Activated T-cell treated with anti-CD3 and anti-CD28 coated beads for 24 hours (primary cell): Measurements from ENCODE around the gene NSMCE1.
"Not testable (repeated sequence)": the region's sequence is repeated elsewhere in the genome, so short reads cannot be mapped to it uniquely, and the experiment has no call there.

Source experiments
- DNase-seq: peaks from one replicate; pipeline ENCODE4 v3.0.0-alpha.2; 2020; ENCODE audit warnings: low read depth

The NSMCE1 gene

DNA sequence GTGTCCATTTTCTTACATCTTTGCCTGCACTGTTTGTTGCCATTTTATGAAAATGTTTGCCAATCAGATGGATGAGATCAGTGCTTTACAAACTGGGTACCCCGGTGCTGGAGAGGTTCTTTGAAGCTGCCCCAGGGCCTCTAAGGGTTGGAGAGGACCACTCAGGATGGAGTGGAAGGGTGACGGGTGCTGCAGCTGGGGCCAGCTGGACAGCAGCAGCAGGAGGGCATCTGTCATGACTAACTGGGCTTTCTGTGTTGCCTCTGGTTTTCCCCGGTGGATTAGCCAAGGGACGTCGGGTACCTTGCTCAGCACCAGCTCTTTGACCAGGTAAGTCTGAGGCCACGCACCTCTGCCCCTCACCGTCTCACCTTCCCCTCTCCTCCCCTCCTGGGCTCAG lies 52.9 kb downstream of the NSMCE1 start:
- no peak for DNase-seq

DNA sequence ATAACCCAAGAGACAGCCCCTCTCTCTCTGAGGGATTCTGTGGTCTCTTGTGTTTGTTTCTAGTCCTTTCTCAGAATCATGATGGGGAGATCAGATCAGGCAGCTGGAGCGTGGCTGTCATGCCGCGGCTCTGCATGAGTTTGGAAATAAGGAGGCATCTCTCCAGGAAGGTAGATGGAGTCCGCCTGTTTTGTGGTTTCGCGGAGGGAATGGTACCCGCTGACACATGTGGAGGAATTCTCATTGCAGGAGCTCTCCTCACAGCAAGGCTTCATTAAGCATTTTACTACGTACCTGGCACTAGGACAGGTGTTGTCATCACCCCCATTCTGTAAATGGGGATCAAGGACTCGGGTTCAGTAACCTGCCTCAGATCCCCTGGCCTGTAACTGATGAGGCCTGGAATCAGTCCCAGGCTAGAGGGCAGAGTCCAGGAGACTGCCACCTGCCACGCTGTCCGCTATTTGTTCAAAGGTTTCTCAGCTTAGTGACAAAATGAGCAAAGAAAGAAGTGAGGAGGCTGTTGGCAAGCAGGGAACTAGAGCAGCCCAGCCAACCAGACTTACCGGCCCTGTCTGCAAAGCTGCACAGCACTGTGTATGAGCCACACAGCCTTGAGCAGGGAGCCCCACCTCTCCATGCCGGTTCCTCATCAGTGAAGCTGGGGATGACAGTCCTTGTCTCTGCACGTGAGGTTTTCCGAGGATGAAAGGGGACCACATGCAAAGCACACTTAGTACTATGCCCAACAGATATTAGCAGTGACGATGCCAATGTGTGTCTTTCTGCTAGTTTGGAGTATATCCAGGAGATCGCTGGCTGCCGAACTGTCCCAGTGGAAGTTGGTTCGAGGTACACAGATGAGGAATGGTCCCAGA lies 54.2 kb downstream of the NSMCE1 start:
- DNase-seq = no peak

DNA sequence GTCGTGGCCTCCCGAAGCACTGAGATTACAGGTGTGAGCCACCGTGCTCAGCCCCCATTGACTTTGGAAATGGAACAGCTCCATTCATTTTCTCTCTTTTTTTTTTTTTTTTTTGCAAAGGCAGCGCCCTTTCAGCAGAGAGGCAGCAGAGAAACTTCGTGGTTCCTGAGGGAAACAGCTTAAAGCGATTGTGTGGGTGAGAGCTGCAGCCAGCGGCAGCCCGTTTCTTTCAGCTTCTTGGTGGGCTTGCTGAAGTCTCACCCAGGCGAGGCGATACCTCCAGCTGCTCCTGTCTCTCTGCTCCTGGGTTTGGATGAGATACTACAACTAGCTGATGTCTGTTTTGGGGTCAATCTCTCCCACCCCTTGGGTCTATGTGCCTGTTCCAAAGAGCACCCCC lies 57.5 kb downstream of the NSMCE1 start:
- DNase-seq = no peak

DNA sequence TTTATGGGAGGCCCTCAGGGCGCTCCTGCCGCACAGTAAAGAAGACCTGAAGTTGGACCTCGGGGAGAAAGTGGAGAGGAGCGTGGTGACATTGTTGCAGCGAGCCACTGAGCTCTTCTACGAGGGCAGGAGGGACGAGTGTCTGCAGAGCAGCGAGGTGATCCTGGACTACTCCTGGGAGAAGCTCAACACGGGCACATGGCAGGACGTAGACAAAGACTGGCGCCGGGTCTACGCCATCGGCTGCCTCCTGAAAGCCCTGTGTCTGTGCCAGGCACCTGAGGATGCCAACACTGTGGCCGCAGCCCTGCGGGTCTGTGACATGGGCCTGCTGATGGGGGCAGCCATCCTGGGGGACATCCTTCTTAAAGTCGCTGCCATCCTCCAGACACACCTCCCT lies 58.4 kb downstream of the NSMCE1 start:
- DNase-seq = no peak

DNA sequence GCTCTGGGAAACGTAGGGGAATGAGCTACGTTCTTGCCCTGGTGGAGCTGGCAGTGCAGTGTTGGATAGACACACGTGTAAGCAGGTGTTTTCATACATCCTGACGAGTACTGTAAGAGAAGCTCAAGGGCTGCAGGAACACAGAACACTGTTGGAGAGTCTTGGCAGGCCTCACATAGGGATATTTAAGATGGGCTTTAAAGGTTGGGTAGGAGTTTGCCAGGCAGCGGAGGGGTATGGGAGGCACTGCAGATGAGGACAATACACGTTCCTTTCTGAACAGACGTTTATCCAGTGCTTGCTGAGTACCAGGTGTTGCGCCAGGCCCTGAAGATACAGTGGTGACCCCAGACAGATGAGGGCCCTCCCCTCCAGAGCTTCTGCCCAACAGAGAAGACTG lies 59.0 kb downstream of the NSMCE1 start:
- DNase-seq = no peak

DNA sequence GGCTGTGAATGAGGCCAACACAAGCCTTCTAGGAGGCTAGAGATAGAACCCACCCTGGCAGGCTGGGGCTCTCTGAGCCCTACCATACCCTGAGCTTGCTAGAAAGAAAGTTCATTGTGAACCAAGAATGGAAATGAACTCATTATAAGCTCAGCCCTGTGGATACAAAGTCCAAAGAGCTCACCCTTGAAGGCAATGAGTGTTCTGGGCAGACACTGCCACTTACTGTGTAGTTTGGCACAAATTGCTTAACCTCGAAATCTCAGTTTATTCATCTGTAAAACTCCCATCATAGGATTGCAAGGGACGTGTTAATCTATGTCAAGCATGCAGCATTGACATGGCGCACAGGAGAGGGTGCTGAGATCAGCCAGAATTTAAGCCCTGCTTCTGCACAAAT lies 59.8 kb downstream of the NSMCE1 start:
- DNase-seq = no peak

DNA sequence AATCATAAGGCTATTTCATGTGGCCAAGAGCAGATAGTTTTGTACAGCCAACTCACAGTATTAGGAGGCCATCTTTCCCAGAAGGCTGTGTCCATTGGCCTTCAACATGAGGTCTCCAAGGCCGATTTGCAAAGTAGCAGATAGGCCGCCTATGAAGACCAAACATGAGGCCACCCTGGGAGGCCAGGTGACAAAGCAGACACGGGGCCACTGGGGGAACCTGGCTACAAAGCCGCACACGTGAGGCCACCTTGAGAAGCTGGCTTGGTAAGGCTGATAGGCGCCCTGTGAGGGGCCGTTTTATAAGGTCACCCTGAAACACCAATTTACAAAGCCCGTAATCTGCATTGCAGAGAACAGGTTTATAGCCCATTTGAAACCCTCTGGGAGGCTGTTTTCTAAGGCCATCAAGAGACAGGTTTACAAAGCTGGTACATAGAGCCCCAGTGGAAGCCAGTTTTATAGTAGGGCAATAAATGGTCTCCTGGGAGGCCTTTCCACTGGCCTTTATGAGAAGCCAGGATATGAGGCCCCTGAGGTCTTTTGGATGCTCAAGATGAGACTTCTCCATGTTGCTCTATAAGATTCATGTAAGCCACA lies 60.4 kb downstream of the NSMCE1 start:
- no peak for DNase-seq

DNA sequence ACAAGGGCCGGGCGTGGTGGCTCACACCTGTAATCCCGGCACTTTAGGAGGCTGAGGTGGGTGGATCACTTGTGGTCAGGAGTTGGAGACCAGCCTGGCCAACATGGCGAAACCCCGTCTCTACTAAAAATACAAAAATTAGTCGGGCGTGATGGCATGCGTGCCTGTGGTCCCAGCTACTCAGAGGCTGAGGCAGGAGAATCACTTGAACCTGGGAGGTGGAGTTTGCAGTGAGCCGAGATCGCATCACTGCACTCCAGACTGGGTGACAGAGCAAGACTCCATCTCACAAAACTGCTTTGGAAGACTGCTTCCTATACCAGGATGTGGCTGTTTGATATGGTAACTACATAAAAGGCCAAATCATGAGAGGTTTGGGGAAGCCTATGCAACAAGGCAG lies 61.5 kb downstream of the NSMCE1 start:
- not testable (repeated sequence) for DNase-seq

DNA sequence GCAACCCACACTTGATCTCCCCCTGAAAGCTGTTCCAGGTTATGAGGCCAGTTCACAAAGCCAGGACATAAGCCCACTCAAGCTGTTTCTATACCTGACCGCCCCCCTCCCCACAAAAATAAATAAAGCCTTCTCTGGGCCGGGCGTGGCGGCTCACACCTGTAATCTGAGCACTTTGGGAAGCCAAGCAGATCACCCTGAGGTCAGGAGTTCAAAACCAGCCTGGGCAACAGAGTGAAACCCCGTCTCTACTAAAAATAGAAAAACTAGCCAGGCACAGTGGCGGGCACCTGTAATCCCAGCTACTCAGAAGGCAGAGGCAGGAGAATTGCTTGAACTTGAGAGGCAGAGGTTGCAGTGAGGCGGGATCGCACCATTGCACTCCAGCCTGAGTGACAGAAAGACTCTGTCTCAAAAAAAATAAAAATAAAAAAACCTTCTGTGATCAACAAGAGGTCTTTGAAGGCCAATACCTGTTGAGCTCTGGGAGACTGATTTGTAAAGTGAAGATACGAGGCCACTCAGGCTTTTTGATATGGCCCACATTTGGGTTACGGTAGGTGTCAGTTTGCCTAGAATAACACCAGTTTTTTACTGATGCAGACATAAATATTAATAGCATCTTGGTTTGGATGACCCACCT lies 63.0 kb downstream of the NSMCE1 start:
- no peak for DNase-seq

DNA sequence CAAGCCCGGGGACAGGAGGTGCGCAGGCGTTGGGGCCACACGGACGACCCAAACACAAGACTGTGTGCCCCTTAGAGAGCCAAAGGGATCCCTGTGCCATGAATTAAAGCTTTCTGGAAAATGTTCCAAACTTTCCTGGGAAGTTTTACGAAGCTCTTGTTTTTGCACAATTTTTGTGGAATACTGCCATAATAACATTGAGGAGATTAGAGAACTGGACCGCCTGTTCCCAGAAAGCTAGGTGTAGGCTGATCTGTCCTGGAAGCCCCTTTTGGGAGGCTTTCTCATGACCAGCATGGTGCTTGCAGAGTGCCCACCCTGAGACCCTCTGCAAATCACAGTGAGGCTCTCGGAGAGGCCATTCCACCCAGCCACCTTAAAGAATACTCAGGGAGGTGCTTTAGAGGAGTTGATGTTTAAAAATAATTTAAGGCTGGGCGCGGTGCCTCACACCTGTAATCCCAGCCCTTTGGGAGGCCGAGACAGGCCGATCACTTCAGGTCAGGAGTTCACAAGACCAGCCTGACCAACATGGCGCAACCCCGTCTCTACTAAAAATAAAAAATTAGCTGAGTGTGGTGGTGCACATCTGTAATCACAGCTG lies 64.2 kb downstream of the NSMCE1 start:
- DNase-seq = no peak

DNA sequence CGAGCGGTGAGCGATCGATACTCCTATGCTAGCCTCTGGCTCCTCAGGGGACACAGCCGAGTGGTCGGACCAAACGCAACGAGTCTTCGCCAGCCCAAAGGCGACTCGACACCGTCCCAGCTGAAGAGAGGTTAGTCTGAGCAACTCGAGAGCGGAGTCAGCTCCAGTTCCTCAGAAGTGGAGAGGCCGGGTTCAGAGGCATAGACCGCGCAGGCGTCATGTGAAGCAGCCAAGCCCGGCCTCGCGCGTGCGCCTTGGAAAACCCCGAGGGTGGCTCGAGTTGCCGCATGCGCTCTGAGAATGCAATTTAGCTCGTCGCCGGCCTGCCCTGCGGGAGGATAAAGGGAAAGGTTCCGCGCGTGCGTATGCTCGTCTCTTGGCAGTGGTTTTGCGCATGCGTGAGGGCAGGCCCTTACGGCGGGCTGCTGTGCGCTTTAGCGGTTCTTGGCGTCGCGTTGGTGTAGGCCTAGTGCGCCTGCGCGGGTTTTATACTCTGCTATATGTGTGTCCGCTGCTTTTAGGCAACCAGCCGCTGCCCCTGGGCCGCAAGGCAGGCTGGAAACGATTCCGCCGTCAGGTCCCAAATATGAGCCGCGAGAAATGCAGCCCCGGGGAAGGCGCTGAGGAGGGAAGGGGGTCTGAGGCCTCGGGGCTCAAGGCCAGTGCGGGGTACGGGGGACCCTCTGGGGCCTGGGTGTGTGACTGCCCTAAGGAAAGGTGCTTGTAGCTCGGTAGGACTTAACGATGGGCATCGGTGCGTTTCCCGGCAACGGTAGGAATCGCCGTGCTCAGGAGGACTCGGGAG lies 64.9 kb downstream of the NSMCE1 start, which contains the start of gene KDM8:
Gene KDM8 (plus strand): TSS at position 20 of the 805 bp plus-strand sequence. CDS start 6,598 bp downstream, outside the sequence.
- DNase-seq = peak; percentile 100

DNA sequence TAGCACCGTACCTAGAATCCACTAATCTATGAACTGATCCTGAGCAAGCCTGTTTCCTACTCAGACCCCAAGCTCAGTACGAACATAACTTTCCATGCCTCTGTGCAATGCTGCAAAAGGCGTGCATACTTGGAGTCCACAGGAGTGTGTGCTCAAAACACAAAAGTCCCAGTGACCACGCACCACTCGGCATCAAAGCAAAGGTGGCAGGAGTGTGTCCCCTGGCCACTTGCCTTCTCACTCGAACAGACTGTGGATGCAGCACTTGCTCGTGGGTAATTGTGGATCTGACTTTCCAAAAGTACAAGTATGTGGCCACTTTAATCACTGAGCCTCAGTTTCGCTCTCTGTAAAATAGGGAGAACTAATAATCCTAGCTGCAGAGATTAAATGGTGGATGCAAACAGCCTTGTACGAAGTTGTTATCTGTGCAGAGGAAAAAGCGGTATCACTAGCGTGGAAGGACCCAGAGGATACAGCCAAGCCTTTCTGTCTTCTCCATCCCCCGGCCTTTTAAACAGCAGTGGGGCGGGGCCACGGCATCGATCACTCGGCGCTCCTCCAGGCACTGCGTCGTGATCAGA lies 65.6 kb downstream of the NSMCE1 start:
- no peak for DNase-seq

DNA sequence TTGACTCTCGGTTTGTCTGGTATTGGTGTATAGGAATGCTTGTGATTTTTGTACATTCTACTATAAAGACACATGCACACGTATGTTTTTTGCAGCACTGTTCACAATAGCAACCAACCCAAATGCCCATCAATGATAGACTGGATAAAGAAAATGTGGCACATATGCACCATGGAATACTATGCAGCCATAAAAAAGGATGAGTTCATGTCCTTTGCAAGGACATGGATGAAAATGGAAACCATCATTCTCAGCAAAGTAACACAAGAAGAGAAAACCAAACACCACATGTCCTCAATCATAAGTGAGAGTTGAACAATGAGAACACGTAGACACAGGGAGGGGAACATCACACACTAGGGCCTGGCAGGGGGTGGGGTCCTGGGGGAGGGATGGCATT lies 67.7 kb downstream of the NSMCE1 start:
- DNase-seq = not testable (repeated sequence)

DNA sequence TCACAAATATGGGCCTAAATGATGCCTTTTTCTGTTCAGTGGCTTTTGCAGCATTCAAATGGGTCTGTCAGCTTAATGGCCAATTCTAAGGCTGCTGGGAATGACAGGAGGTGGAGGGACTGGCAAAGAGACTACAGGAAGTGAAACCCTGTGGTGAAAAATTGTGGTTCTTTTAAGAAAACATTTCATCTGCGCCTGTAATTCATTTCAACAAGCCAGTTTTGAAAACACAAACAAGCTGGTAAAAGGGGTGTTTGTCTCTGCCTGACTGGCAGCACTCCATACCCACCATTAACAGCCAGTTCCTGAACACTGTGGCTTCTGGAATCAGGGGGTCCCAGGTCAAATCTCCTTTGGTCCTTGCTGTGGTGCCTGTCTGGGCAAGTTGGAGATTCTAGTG lies 68.8 kb downstream of the NSMCE1 start:
- DNase-seq = no peak

DNA sequence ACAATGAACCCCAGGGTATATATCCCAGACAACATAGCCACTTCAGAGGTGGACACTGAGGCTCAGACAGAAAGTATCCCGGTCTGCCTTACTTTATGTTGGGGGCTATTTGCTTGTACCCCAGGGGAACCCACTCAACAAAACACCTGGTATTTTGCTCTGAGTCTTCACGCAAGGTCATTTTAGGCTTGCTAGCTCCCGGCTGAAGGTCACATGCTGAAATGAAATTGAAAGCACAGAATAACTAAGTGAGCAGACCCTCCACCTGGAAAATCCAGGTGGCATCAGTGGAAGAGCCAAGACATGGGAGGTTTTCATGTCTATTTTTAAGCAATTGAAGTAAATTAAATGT lies 69.4 kb downstream of the NSMCE1 start:
- DNase-seq = no peak

DNA sequence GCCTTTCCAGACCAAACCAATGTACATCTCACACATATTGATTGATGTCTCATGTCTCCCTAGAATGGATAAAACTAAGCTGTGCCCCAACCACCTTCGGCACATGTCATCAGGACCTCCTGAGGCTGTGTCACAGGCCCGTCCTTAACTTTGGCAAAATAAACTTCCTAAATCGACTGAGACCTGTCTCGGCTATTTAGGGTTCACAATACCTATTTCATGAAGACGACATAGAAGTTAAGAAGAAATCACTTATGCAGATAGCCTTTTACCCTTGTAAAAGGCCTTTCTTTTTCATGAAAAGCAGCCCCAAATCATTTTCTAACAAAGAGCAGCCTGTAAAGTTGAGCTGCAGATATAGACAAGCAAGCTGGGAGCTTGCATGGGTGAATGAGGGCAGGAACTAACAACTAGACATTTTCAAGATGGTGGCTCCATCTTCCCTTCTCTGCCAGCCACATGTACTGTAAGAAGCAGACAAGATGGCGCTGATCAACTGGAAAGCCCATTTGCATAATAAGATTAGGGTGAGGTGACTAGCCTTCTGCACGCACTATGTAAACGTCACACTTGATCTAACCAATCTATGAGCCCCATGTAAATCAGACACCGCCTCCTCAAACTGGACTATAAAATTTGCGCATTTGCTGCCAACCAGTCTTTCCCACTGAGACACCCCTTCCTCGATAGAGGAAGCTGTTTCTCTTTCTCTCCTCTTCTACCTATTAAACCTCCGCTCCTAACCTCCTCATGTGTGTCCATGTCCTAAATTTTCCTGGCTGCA lies 69.9 kb downstream of the NSMCE1 start:
- DNase-seq = no peak

DNA sequence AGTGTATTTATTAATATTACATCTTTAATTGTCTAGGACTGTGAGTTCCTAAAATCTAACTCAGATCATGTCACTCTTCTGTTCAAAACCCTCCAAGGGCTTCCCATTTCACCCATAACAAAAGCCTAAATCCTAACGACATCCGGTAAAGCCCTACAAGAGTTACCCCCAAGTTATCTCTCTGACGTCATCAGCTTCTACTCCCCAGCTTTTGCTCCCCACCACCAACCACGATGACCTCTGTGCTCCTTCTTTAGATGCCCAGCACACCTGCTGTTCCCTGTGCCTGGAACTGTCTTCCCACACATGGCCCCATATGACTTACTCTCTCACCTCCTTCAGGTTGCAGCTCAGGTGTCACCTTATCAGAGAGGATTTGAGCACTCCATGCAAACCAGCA lies 71.6 kb downstream of the NSMCE1 start:
- no peak for DNase-seq

DNA sequence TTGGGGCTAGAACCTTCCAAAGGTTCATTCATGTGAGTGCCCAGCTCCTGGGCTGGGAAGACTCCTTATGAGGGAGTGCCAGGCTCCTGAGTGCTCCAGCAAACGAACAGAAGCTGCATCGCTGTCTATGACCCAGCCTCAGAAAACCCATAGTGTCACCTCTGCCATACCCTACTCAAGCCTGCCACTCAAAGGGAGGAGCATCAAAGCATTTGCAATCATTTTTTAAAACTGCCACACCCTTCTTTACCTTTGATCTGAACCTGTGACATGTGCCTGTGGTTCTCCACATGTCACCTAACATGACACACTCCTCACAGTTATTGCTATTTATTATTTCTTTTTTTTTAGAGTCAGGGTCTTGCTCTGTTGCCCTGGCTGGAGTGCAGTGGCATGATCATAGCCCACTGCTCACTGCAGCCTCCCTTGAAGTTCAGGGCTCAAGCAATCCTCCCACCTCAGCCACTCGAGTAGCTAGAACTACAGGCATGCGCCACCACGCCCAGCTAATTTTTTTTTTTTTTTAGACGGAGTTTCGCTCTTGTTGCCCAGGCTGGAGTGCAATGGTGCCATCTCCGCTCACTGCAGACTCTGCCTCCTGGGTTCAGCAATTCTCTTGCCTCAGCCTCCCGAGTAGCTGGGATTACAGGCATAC lies 72.5 kb downstream of the NSMCE1 start:
- no peak for DNase-seq

DNA sequence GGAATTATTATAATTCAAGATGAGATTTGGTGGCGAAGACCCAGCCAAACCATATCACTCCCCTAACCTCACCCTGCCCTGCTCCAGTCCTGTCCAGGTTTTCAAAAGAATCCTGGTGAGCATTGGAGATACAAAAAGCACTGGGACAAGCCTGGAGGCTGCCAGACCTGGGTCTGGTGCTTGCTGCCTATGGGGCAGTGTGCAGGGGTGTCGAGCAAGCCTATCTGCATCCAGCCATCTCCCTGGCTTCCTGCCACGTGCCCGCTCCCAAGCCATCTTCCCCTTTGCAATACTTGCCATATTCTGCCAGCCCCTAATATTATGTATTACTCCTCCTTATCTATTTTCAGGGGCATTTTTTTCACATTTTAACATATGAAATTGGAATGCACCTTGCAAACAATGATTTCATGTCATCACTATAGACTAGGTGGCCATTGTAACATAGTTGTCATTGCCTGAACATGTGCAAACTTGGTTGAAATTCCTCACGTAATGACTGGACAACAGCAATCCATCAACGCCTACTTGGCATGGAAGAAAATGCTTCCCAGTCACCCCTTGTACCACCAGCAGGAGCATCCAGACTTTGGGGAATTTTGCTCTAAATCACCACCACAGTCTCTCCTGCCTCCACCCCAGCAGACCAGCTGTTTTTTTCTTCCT lies 73.4 kb downstream of the NSMCE1 start:
- DNase-seq = no peak
